IMR-90 (cell line): ENCODE measurements around the gene UGT1A7.

Experiments
- CEBPB ChIP-seq: IDR thresholded peaks from 2 replicates; pipeline ENCODE4 v1.6.1; 2012; ENCODE audit warnings: low read depth, low read length, improper control_type of control experiment
- CHD1 ChIP-seq: IDR thresholded peaks from 2 replicates; pipeline ENCODE4 v1.6.1; 2012; ENCODE audit warnings: low read depth, low read length, improper control_type of control experiment
- CTCF ChIP-seq: conservative IDR thresholded peaks from 2 replicates; pipeline ENCODE4 v1.5.1; 2012; ENCODE audit warnings: mild to moderate bottlenecking, low read depth, low read length, improper control_type of control experiment
- ELK1 ChIP-seq: fragments of 150-350 bp; IDR thresholded peaks from 2 replicates; pipeline ENCODE4 v1.6.1; 2016; ENCODE audit warnings: low read depth, mild to moderate bottlenecking, low read length, moderate library complexity, borderline replicate concordance
- FOS ChIP-seq: fragments of 150-350 bp; IDR thresholded peaks from 2 replicates; pipeline ENCODE4 v1.6.1; 2016; ENCODE audit warnings: low read depth, low read length
- MAFK ChIP-seq: IDR thresholded peaks from 2 replicates; pipeline ENCODE4 v1.6.1; 2012; ENCODE audit warnings: low read depth, low read length, improper control_type of control experiment
- MAZ ChIP-seq: IDR thresholded peaks from 2 replicates; pipeline ENCODE4 v1.6.1; 2012; ENCODE audit warnings: low read depth, mild to moderate bottlenecking, low read length, improper control_type of control experiment, moderate library complexity, borderline replicate concordance
- MXI1 ChIP-seq: IDR thresholded peaks from 2 replicates; pipeline ENCODE4 v1.6.1; 2012; ENCODE audit warnings: low read depth, mild to moderate bottlenecking, low read length, moderate library complexity, borderline replicate concordance
- NFE2L2 ChIP-seq: fragments of 150-350 bp; IDR thresholded peaks from 2 replicates; pipeline ENCODE4 v1.6.1; 2016; ENCODE audit warnings: low read depth, mild to moderate bottlenecking, low read length
- POLR2A ChIP-seq: IDR thresholded peaks from 2 replicates; pipeline ENCODE4 v1.6.1; 2012; ENCODE audit warnings: mild to moderate bottlenecking, low read depth, low read length
- RAD21 ChIP-seq: IDR thresholded peaks from 2 replicates; pipeline ENCODE4 v1.6.1; 2012; ENCODE audit warnings: low read length, improper control_type of control experiment
- RCOR1 ChIP-seq: IDR thresholded peaks from 2 replicates; pipeline ENCODE4 v1.6.1; 2012; ENCODE audit warnings: mild to moderate bottlenecking, low read length, improper control_type of control experiment; ENCODE audit not compliant: insufficient replicate concordance
- SMC3 ChIP-seq: fragments of 150-350 bp; IDR thresholded peaks from 2 replicates; pipeline ENCODE4 v1.6.1; 2016; ENCODE audit warnings: low read depth, mild to moderate bottlenecking, antibody characterized with exemption, low read length, moderate library complexity
- USF2 ChIP-seq: fragments of 150-350 bp; IDR thresholded peaks from 2 replicates; pipeline ENCODE4 v1.6.1; 2017; ENCODE audit warnings: mild to moderate bottlenecking, antibody characterized with exemption, low read length, low read depth

- TF ChIP-seq CTCF (no peak), MXI1 (no peak), MAFK (no peak), POLR2A (no peak), RAD21 (no peak), SMC3 (no peak), USF2 (no peak), NFE2L2 (no peak), FOS (no peak), RCOR1 (no peak), CHD1 (no peak), ELK1 (no peak), MAZ (no peak), CEBPB (no peak)
Measured at GRCh38 chr2:233674995-233675394, 6.7 kb upstream of the UGT1A7 start.
